Activated CD8-positive, alpha-beta T cell treated with anti-CD3 and anti-CD28 coated beads for 36 hours (primary cell): ENCODE results near the gene SERPINB1. TPM values are rescaled to one million over a fixed set of nuclear protein-coding genes. Genes with fewer than 3 reads are reported as not detected.

Source experiments
- ATAC-seq: fragments of 200-7000 bp; cut with Tn5 transposase; one replicate; pipeline ENCODE4 v1.10.0; 2021; ENCODE audit warnings: mild to moderate bottlenecking, moderate library complexity
- CTCF ChIA-PET: fragments of 350-600 bp; sonication (Branson Sonifier 250); formaldehyde crosslinking; loops from one replicate; lab custom pipeline; 2021; ENCODE audit warnings: antibody characterized with exemption; lab: Charles Lee
- POLR2A ChIA-PET: fragments of 350-600 bp; sonication (Branson Sonifier 250); formaldehyde crosslinking; loops from one replicate; lab custom pipeline; 2021; ENCODE audit warnings: antibody characterized with exemption; lab: Charles Lee
- DNase-seq: peaks from one replicate; pipeline ENCODE4 v3.0.0-alpha.2; 2020
- H3K27ac Mint-ChIP-seq: one replicate; pipeline ENCODE4 v1.8.0; 2021; ENCODE audit warnings: mild to moderate bottlenecking, mixed read lengths
- H3K27me3 Mint-ChIP-seq: one replicate; pipeline ENCODE4 v1.8.0; 2021; ENCODE audit warnings: mixed read lengths
- H3K36me3 Mint-ChIP-seq: one replicate; pipeline ENCODE4 v1.8.0; 2021; ENCODE audit warnings: low read depth, mixed read lengths
- H3K4me1 Mint-ChIP-seq: one replicate; pipeline ENCODE4 v1.8.0; 2021; ENCODE audit warnings: low read depth, mixed read lengths
- H3K4me3 Mint-ChIP-seq: one replicate; pipeline ENCODE4 v1.8.0; 2021; ENCODE audit warnings: mild to moderate bottlenecking, moderate library complexity, mixed read lengths
- H3K9me3 Mint-ChIP-seq: one replicate; pipeline ENCODE4 v1.8.0; 2021; ENCODE audit warnings: mixed read lengths
- CTCF ChIP-seq: fragments of 200-600 bp; IDR thresholded peaks from one replicate; pipeline ENCODE4 v1.8.0; 2022; ENCODE audit warnings: antibody characterized with exemption, mild to moderate bottlenecking
- intact Hi-C: fragments of 100-400 bp; cut with micrococcal nuclease; formaldehyde crosslinking; loops from one replicate; pipeline ENCODE4 v1.10.0; 2022
- total RNA-seq, 2 experiments: library from RNA; stranded (reverse); gene quantifications; one replicate each; pipeline ENCODE4 v1.2.3, GENCODE V29; 2021

The SERPINB1 gene
- total RNA-seq, 2 experiments from 2014 or later: 55.8 to 60.0 TPM

GRCh38 chr6:2826131-2826530, 15.5 kb downstream of the SERPINB1 start:
- no peak for ATAC-seq
- ChIA-PET CTCF (interaction anchor here (1.6 to 2.6 kb wide), 3 partner anchors 9 to 35 kb away, joined by 3 to 10 read pairs (median 5); no protein-coding TSS in a partner anchor), POLR2A (interaction anchor here (1.2 kb wide), 1 partner anchor 16 kb away, joined by 4 read pairs; the partner anchor contains the start of gene SERPINB1)
- intact Hi-C loops: no loop called here
- H3K27me3 Mint-ChIP-seq: no peaks in the 10 kb centered on the region
- peaks cover 2% of the 10 kb centered on the region for H3K36me3 Mint-ChIP-seq
- no peak overlapping the region for H3K27ac Mint-ChIP-seq
- no peaks in the 10 kb centered on the region for H3K9me3 Mint-ChIP-seq
- no peaks in the 10 kb centered on the region for H3K4me1 Mint-ChIP-seq
- no peak for DNase-seq
- no peak overlapping the region for H3K4me3 Mint-ChIP-seq
- no peak for TF ChIP-seq CTCF

- Mint-ChIP-seq H3K9me3 (no peaks in the 10 kb centered on the region), H3K4me1 (peaks cover 13% of the 10 kb centered on the region), H3K4me3 (no peak overlapping the region), H3K27ac (no peak overlapping the region), H3K27me3 (no peaks in the 10 kb centered on the region), H3K36me3 (no peaks in the 10 kb centered on the region)
- intact Hi-C loops: no loop called here
- ChIA-PET CTCF (interaction anchor here (2.3 kb wide), 1 partner anchor 32 kb away, joined by 10 read pairs; no protein-coding TSS in a partner anchor), POLR2A (no interaction called here)
- DNase-seq (no peak), ATAC-seq (no peak)
- no peak for TF ChIP-seq CTCF
Observed at GRCh38 chr6:2823104-2823850, 18.4 kb downstream of the SERPINB1 start.

- intact Hi-C loops: no loop called here
- no peak for ATAC-seq
Observed at GRCh38 chr6:2821554-2821953, 20.1 kb downstream of the SERPINB1 start.

GRCh38 chr6:2820415-2820814, 21.2 kb downstream of the SERPINB1 start:
- H3K27me3 Mint-ChIP-seq: no peaks in the 10 kb centered on the region
- DNase-seq (no peak), ATAC-seq (no peak)
- ChIA-PET CTCF (no interaction called here), POLR2A (no interaction called here)
- TF ChIP-seq CTCF: no peak
- no peak overlapping the region for H3K4me3 Mint-ChIP-seq
- no peak overlapping the region for H3K27ac Mint-ChIP-seq
- peaks cover 22% of the 10 kb centered on the region for H3K4me1 Mint-ChIP-seq
- intact Hi-C loops: no loop called here
- peaks cover 10% of the 10 kb centered on the region for H3K36me3 Mint-ChIP-seq
- peaks cover 17% of the 10 kb centered on the region for H3K9me3 Mint-ChIP-seq

More at GRCh38 chr6:2821554-2821953, 20.1 kb downstream of the SERPINB1 start:
- ChIA-PET CTCF (no interaction called here), POLR2A (no interaction called here)
- Mint-ChIP-seq H3K4me1 (peaks cover 22% of the 10 kb centered on the region), H3K36me3 (peaks cover 5% of the 10 kb centered on the region), H3K4me3 (no peak overlapping the region), H3K27me3 (no peaks in the 10 kb centered on the region), H3K27ac (no peak overlapping the region), H3K9me3 (peaks cover 6% of the 10 kb centered on the region)
- no peak for DNase-seq
- TF ChIP-seq CTCF: no peak

GRCh38 chr6:2819978-2820377, 21.7 kb downstream of the SERPINB1 start:
- Mint-ChIP-seq H3K27me3 (no peaks in the 10 kb centered on the region), H3K4me1 (peaks cover 22% of the 10 kb centered on the region), H3K9me3 (peaks cover 22% of the 10 kb centered on the region), H3K36me3 (peaks cover 10% of the 10 kb centered on the region), H3K27ac (no peak overlapping the region), H3K4me3 (no peak overlapping the region)
- ChIA-PET CTCF (no interaction called here), POLR2A (no interaction called here)
- intact Hi-C loops: no loop called here
- ATAC-seq (no peak), DNase-seq (no peak)
- TF ChIP-seq CTCF: no peak
